Trophoblast cell (in vitro differentiated cells and primary cell): ENCODE results near the gene MEG3.

Experiments used
- DNase-seq, 2 donors: peaks; one replicate each; pipeline ENCODE4 v3.0.0-alpha.2; 2016
- H2AFZ ChIP-seq: 2 replicates; pipeline ENCODE4 v1.6.1; 2013; ENCODE audit warnings: low read length, moderate library complexity, mild to moderate bottlenecking; ENCODE audit not compliant: insufficient read depth, poor library complexity
- H2AK5ac ChIP-seq: 2 replicates; pipeline ENCODE4 v1.6.1; 2013; ENCODE audit warnings: mild to moderate bottlenecking, low read length
- H2BK120ac ChIP-seq: 2 replicates; pipeline ENCODE4 v1.6.1; 2013; ENCODE audit warnings: low read length, mild to moderate bottlenecking, moderate library complexity; ENCODE audit not compliant: insufficient read depth, poor library complexity
- H2BK12ac ChIP-seq: 2 replicates; pipeline ENCODE4 v1.6.1; 2013; ENCODE audit warnings: mild to moderate bottlenecking, low read length, moderate library complexity
- H2BK5ac ChIP-seq: 2 replicates; pipeline ENCODE4 v1.6.1; 2013; ENCODE audit warnings: low read length, low read depth, moderate library complexity, mild to moderate bottlenecking; ENCODE audit not compliant: poor library complexity
- H3K14ac ChIP-seq: 2 replicates; pipeline ENCODE4 v1.6.1; 2013; ENCODE audit warnings: mild to moderate bottlenecking, low read length
- H3K18ac ChIP-seq: 2 replicates; pipeline ENCODE4 v1.6.1; 2013; ENCODE audit warnings: mild to moderate bottlenecking, low read length
- H3K23ac ChIP-seq: 2 replicates; pipeline ENCODE4 v1.6.1; 2013; ENCODE audit warnings: low read length
- H3K27ac ChIP-seq: 2 replicates; pipeline ENCODE4 v1.5.1; 2013; ENCODE audit warnings: low read depth, mild to moderate bottlenecking, inconsistent platforms, low read length, moderate library complexity
- H3K27me3 ChIP-seq: 2 replicates; pipeline ENCODE4 v1.6.1; 2013; ENCODE audit warnings: inconsistent platforms, mild to moderate bottlenecking, low read length, moderate library complexity; ENCODE audit not compliant: insufficient read depth
- H3K36me3 ChIP-seq, 2 experiments: 1 replicate in 1 of 2; 2 replicates in 1 of 2; pipeline ENCODE4 v1.6.1; 2013; ENCODE audit warnings: low read length in 2 of 2, mild to moderate bottlenecking in 2 of 2, moderate library complexity in 1 of 2; ENCODE audit not compliant: insufficient read depth in 2 of 2, control insufficient read depth in 1 of 2
- H3K4ac ChIP-seq: 2 replicates; pipeline ENCODE4 v1.6.1; 2013; ENCODE audit warnings: low read depth, mild to moderate bottlenecking, low read length, moderate library complexity
- H3K4me1 ChIP-seq, 2 experiments: 1 replicate in 1 of 2; 2 replicates in 1 of 2; pipeline ENCODE4 v1.6.1; 2013; ENCODE audit warnings: low read length in 2 of 2, mild to moderate bottlenecking in 2 of 2, moderate library complexity in 1 of 2; ENCODE audit not compliant: insufficient read depth in 2 of 2, control insufficient read depth in 1 of 2
- H3K4me2 ChIP-seq: 2 replicates; pipeline ENCODE4 v1.6.1; 2013; ENCODE audit warnings: inconsistent platforms, mild to moderate bottlenecking, low read length, moderate library complexity
- H3K4me3 ChIP-seq: 2 replicates; pipeline ENCODE4 v1.5.1; 2013; ENCODE audit warnings: mild to moderate bottlenecking, low read depth, low read length, inconsistent platforms
- H3K79me1 ChIP-seq: one replicate; pipeline ENCODE4 v1.6.1; 2013; ENCODE audit warnings: low read length
- H3K79me2 ChIP-seq: 2 replicates; pipeline ENCODE4 v1.6.1; 2013; ENCODE audit warnings: low read length, mild to moderate bottlenecking; ENCODE audit not compliant: control insufficient read depth, insufficient read depth, poor library complexity
- H3K9ac ChIP-seq: 2 replicates; pipeline ENCODE4 v1.6.1; 2013; ENCODE audit warnings: mild to moderate bottlenecking, low read length
- H3K9me3 ChIP-seq: 2 replicates; pipeline ENCODE4 v1.6.1; 2013; ENCODE audit warnings: low read depth, mild to moderate bottlenecking, control low read depth, inconsistent platforms, low read length; ENCODE audit not compliant: insufficient read depth
- H4K12ac ChIP-seq: 2 replicates; pipeline ENCODE4 v1.6.1; 2013; ENCODE audit warnings: low read depth, mild to moderate bottlenecking, low read length, moderate library complexity
- H4K8ac ChIP-seq: 2 replicates; pipeline ENCODE4 v1.6.1; 2013; ENCODE audit warnings: low read depth, mild to moderate bottlenecking, low read length, moderate library complexity
- H4K91ac ChIP-seq: one replicate; pipeline ENCODE4 v1.6.1; 2013; ENCODE audit warnings: low read depth, mild to moderate bottlenecking, low read length, moderate library complexity
- WGBS: extraction: QIAGEN DNeasy Blood & Tissue Kit; methylation state at CpG from one replicate; pipeline ENCODE4 v1.1.7; 2013; ENCODE audit warnings: missing lambda C conversion rate; ENCODE audit not compliant: insufficient read length, insufficient coverage; ENCODE audit errors: extremely low coverage; 5-methylcytosine and 5-hydroxymethylcytosine counted together

Gene MEG3

DNA sequence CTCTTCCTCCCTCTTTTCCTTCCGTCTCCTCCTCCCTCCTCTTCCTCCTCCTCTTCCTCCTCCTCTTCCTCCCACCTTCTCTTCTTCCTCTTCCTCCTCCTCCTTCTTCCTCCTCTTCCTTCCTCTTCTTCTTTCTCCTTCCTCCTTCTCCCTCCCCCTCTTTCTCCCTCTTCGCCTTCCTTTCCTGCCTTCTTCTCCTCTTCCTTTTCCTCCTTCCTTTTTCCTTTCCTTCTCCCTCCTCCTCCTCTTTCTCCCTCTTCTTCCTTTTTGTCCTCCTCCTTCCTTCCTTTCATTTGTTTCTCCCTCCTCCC is 36.0 kb downstream of the MEG3 start:
- Histone ChIP-seq H3K9ac (no peak overlapping the region), H3K4me2 (no peak overlapping the region), H3K79me1 (no peaks in the 10 kb centered on the region), H3K36me3 (no peaks in the 10 kb centered on the region), H3K4me1 (no peaks in the 10 kb centered on the region), H3K27me3 (no peaks in the 10 kb centered on the region), H3K23ac (no peak overlapping the region), H3K18ac (no peak overlapping the region), H3K14ac (no peak overlapping the region), H4K12ac (no peak overlapping the region), H3K9me3 (peaks cover 15% of the 10 kb centered on the region), H4K8ac (no peak overlapping the region), H2AK5ac (no peak overlapping the region), H4K91ac (no peak overlapping the region), H3K27ac (no peak overlapping the region), H2AFZ (no peak overlapping the region), H2BK12ac (no peak overlapping the region), H2BK120ac (no peak overlapping the region), H3K4me3 (no peak overlapping the region), H3K79me2 (no peaks in the 10 kb centered on the region), H3K4ac (no peak overlapping the region), H2BK5ac (no peak overlapping the region)
- no CpG with 5 or more reads among the region's 2 CpGs for WGBS
- no peak for DNase-seq

DNA sequence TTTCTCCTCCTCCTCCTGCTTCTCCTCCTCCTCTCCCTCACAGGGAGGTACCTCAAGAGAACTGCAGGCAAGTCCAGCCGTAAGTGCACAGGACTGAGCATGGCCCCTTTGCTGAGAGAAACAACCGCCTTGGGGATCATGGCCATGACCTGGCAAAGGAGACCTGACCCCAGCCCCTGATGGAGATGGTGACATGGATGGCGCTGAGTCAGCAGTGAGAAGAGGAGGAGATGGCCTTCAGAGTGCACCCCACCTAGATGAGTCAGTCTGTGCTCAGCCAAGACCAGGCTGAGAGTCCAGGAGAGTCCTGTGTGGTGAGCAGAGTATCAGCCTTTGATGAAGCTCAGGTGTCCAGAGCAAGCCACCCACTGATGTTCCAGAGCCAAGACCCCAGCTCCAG is 36.4 kb downstream of the MEG3 start:
- H3K9me3 ChIP-seq = peaks cover 15% of the 10 kb centered on the region
- no peak overlapping the region for H2AK5ac ChIP-seq
- H3K14ac ChIP-seq = no peak overlapping the region
- H3K4me3 ChIP-seq = no peak overlapping the region
- H3K79me2 ChIP-seq = no peaks in the 10 kb centered on the region
- H3K27me3 ChIP-seq = no peaks in the 10 kb centered on the region
- H3K18ac ChIP-seq = no peak overlapping the region
- H2BK12ac ChIP-seq = no peak overlapping the region
- no peaks in the 10 kb centered on the region for H3K79me1 ChIP-seq
- no peak overlapping the region for H4K12ac ChIP-seq
- no CpG with 5 or more reads among the region's 3 CpGs for WGBS
- H3K4ac ChIP-seq = no peak overlapping the region
- H3K36me3 ChIP-seq = no peaks in the 10 kb centered on the region
- no peak overlapping the region for H3K4me2 ChIP-seq
- no peak overlapping the region for H2BK5ac ChIP-seq
- H3K23ac ChIP-seq = no peak overlapping the region
- no peak overlapping the region for H4K8ac ChIP-seq
- H4K91ac ChIP-seq = no peak overlapping the region
- no peak overlapping the region for H3K27ac ChIP-seq
- no peaks in the 10 kb centered on the region for H3K4me1 ChIP-seq
- H2BK120ac ChIP-seq = no peak overlapping the region
- no peak overlapping the region for H2AFZ ChIP-seq
- no peak overlapping the region for H3K9ac ChIP-seq
- DNase-seq = no peak

DNA sequence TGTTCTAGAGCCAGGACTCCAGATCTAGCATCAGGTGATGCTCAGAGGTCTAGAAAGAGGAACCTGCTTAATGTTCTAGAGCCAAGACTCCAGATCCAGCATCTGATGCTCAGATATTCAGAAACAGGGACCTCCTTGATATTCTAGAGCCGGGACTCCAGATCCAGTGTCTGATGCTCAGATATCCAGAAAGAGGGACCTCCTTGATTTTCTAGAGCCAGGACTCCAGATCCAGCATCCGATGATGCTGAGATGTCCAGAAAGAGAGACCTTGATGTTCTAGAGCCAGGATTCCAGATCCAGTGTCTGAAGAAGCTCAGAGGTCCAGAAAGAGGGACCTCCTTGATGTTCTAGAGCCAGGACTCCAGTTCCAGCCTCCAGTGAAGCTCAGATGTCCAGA is 36.9 kb downstream of the MEG3 start:
- Histone ChIP-seq H3K9me3 (peaks cover 15% of the 10 kb centered on the region), H3K36me3 (no peaks in the 10 kb centered on the region), H3K4me3 (no peak overlapping the region), H4K12ac (no peak overlapping the region), H4K8ac (no peak overlapping the region), H2BK12ac (no peak overlapping the region), H3K79me1 (no peaks in the 10 kb centered on the region), H3K23ac (no peak overlapping the region), H2BK5ac (no peak overlapping the region), H3K9ac (no peak overlapping the region), H3K4me2 (no peak overlapping the region), H3K18ac (no peak overlapping the region), H3K4me1 (no peaks in the 10 kb centered on the region), H3K27ac (no peak overlapping the region), H2AFZ (no peak overlapping the region), H3K4ac (no peak overlapping the region), H2BK120ac (no peak overlapping the region), H4K91ac (no peak overlapping the region), H2AK5ac (no peak overlapping the region), H3K14ac (no peak overlapping the region), H3K79me2 (no peaks in the 10 kb centered on the region), H3K27me3 (no peaks in the 10 kb centered on the region)
- DNase-seq = no peak
- no CpG with 5 or more reads among the region's 2 CpGs for WGBS

DNA sequence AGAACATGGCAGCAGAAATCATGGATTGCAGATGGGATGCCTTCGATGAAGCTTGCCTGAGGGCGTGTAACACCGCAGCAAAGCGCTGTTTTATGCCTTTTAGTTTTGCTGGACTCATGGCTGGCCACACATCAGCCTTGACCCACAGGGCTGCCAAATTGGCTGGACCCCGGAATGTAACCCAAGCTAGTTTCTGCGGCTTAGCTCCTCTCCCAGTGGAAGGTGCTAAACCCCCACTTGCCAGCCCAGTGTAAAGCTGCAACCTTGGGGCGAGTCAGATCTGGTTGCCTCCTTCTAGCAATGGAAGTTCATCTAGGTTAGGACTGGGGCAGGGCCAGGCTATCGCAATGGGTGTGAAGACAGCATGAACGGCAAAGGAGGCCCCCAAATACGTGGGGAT is 38.3 kb downstream of the MEG3 start:
- H3K27me3 ChIP-seq = no peaks in the 10 kb centered on the region
- no CpG with 5 or more reads among the region's 10 CpGs for WGBS
- H4K8ac ChIP-seq = no peak overlapping the region
- no peak overlapping the region for H3K14ac ChIP-seq
- H3K9ac ChIP-seq = no peak overlapping the region
- no peak overlapping the region for H2BK5ac ChIP-seq
- H2AK5ac ChIP-seq = no peak overlapping the region
- no peak overlapping the region for H2AFZ ChIP-seq
- no peak overlapping the region for H4K12ac ChIP-seq
- H4K91ac ChIP-seq = no peak overlapping the region
- DNase-seq = no peak
- H3K27ac ChIP-seq = no peak overlapping the region
- no peaks in the 10 kb centered on the region for H3K79me2 ChIP-seq
- no peak overlapping the region for H3K4me3 ChIP-seq
- H3K18ac ChIP-seq = no peak overlapping the region
- H2BK120ac ChIP-seq = no peak overlapping the region
- no peak overlapping the region for H3K23ac ChIP-seq
- H3K4me2 ChIP-seq = no peak overlapping the region
- H3K4ac ChIP-seq = no peak overlapping the region
- peaks cover 15% of the 10 kb centered on the region for H3K9me3 ChIP-seq
- no peaks in the 10 kb centered on the region for H3K4me1 ChIP-seq
- H2BK12ac ChIP-seq = no peak overlapping the region
- no peaks in the 10 kb centered on the region for H3K36me3 ChIP-seq
- no peaks in the 10 kb centered on the region for H3K79me1 ChIP-seq
